Measurements from ENCODE around the gene GCM1. TPM values are rescaled to one million over a fixed set of nuclear protein-coding genes. Genes with fewer than 3 reads are reported as not detected.

Gene GCM1
- total and polyA plus RNA-seq, 4 donors: 0.05 to 0.08 TPM; not detected in 2

- no peak for TF ChIP-seq CTCF (IDR thresholded peaks at IDR 0.05; ENCODE audit: low read depth, low read length, missing input control)
- no peak for TF ChIP-seq EGR1 (IDR thresholded peaks at IDR 0.05; ENCODE audit: low read depth in 2 of 2)
- no peak for TF ChIP-seq HNF4A (conservative IDR thresholded peaks at IDR 0.05)
- TF ChIP-seq FOXA1 (IDR thresholded peaks at IDR 0.05): no peak
- TF ChIP-seq RAD21 (IDR thresholded peaks at IDR 0.05): no peak
- TF ChIP-seq MAX (IDR thresholded peaks at IDR 0.05): no peak
- no peak for TF ChIP-seq ZBTB33 (IDR thresholded peaks at IDR 0.05)
- TF ChIP-seq SP1 (IDR thresholded peaks at IDR 0.05): no peak
- TF ChIP-seq TAF1 (conservative IDR thresholded peaks at IDR 0.05): no peak
- TF ChIP-seq FOXA2 (IDR thresholded peaks at IDR 0.05): no peak
- TF ChIP-seq GABPA (IDR thresholded peaks at IDR 0.05 in 1 of 2, conservative IDR thresholded peaks at IDR 0.05 in 1 of 2): no peak
- no peak for TF ChIP-seq ATF3 (IDR thresholded peaks at IDR 0.05)
- no peak for TF ChIP-seq YY1 (IDR thresholded peaks at IDR 0.05)
- no peak for TF ChIP-seq RXRA (IDR thresholded peaks at IDR 0.05)
- no peaks in the 10 kb centered on the region for H3K4me1 ChIP-seq (ENCODE audit: control insufficient read depth in 4 of 4, insufficient read depth in 4 of 4, low read length in 3 of 4)
Measured at GRCh38 chr6:53139841-53140413, 8.7 kb downstream of the GCM1 start.

GRCh38 chr6:53136000-53136609 lies 12.5 kb downstream of the GCM1 start:
- Histone ChIP-seq H3K27ac (ENCODE audit: low read depth in 1 of 2, low read length in 2 of 2) (no peak overlapping the region), H3K9ac (ENCODE audit: low read depth in 1 of 2, low read length in 2 of 2) (no peak overlapping the region), H3K9me3 (ENCODE audit: control insufficient read depth in 4 of 4, low read length in 3 of 4) (no peaks in the 10 kb centered on the region), H3K4me3 (ENCODE audit: low read depth in 1 of 3, low read length in 3 of 3) (no peak overlapping the region), H3K36me3 (ENCODE audit: control insufficient read depth in 4 of 4, insufficient read depth in 3 of 4, low read depth in 1 of 4, low read length in 3 of 4) (no peaks in the 10 kb centered on the region), H3K27me3 (ENCODE audit: control insufficient read depth in 4 of 4, insufficient read depth in 4 of 4, low read length in 3 of 4) (no peaks in the 10 kb centered on the region), H3K4me1 (ENCODE audit: control insufficient read depth in 4 of 4, insufficient read depth in 4 of 4, low read length in 3 of 4) (no peaks in the 10 kb centered on the region)
- no peak for TF ChIP-seq SP1 (IDR thresholded peaks at IDR 0.05)
- TF ChIP-seq ATF3 (IDR thresholded peaks at IDR 0.05): no peak
- TF ChIP-seq MAX (IDR thresholded peaks at IDR 0.05): no peak
- TF ChIP-seq JUND (IDR thresholded peaks at IDR 0.05): no peak
- no peak for TF ChIP-seq RAD21 (IDR thresholded peaks at IDR 0.05)
- TF ChIP-seq EGR1 (IDR thresholded peaks at IDR 0.05; ENCODE audit: low read depth in 2 of 2): no peak
- no peak for TF ChIP-seq REST (IDR thresholded peaks at IDR 0.05)
- TF ChIP-seq TAF1 (conservative IDR thresholded peaks at IDR 0.05): no peak
- TF ChIP-seq FOXA2 (IDR thresholded peaks at IDR 0.05): no peak
- TF ChIP-seq CTCF (IDR thresholded peaks at IDR 0.05; ENCODE audit: low read depth, low read length, missing input control): no peak
- DNase-seq (ENCODE audit: low spot score): no peak
- WGBS: 95% methylated on average over 3 of the region's 3 CpGs

More at GRCh38 chr6:53139841-53140413, 8.7 kb downstream of the GCM1 start:
- no peak overlapping the region for H3K27ac ChIP-seq (ENCODE audit: low read depth in 1 of 2, low read length in 2 of 2)
- H3K36me3 ChIP-seq (ENCODE audit: control insufficient read depth in 4 of 4, insufficient read depth in 3 of 4, low read depth in 1 of 4, low read length in 3 of 4): no peaks in the 10 kb centered on the region
- H3K9ac ChIP-seq (ENCODE audit: low read depth in 1 of 2, low read length in 2 of 2): no peak overlapping the region
- no peak overlapping the region for H3K4me3 ChIP-seq (ENCODE audit: low read depth in 1 of 3, low read length in 3 of 3)
- H3K27me3 ChIP-seq (ENCODE audit: control insufficient read depth in 4 of 4, insufficient read depth in 4 of 4, low read length in 3 of 4): no peaks in the 10 kb centered on the region
- no peaks in the 10 kb centered on the region for H3K9me3 ChIP-seq (ENCODE audit: control insufficient read depth in 4 of 4, low read length in 3 of 4)
- DNase-seq (ENCODE audit: low spot score): no peak
- 55% methylated on average over 4 of the region's 4 CpGs for WGBS

Data from liver (tissue), 9 donors.